ENCODE results near the gene EXD2.

DNA sequence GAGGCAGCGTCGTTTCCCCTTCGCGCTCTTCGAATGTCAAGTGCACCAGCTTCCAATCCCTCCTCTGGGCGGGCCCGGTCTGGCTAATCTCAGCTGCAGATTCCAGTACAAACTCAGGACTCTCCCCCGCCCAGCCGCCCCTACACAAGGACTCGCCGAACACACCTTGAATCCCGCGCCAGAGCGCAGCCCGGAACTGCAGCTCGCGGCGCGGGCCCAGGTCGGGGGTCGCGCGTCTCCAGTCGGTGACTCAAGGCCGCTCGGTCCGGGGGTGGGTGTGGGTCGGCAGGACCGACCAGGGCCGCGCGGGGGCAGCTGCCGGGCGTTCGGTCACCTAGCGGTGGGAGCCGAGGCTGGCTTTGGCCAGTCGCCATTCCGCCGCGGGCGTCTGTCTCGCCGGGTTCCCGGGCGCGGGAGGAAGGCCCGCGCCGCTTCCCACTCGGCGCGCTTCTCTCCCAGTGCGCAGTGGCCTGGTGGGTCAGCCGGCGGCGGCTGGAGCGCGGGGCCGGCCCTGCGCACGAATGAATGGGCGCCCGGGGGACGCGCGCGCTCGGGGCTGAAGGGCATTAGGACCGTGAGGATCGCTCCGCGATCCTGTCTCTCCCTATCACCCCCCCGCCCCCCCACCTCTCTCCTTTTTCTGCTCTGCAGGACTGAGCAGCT, 68.4 kb downstream of the EXD2 start, which contains the start of gene GALNT16:
- TF ChIP-seq EZH2 (IDR thresholded peaks at IDR 0.05; ENCODE audit: insufficient read depth, poor library complexity, severe bottlenecking): no peak
- TF ChIP-seq EZH2phosphoT487 (IDR thresholded peaks at IDR 0.05; ENCODE audit: insufficient read depth, low read depth): no peak

Measured in GM23248 (cell line).